ENCODE data around the gene NCAN.

Gene NCAN

GRCh38 chr19:19279062-19279612 lies 67.4 kb downstream of the NCAN start:
- DNase-seq (ENCODE audit: extremely low read depth in 1 of 2, low read depth in 1 of 2): no peak

GRCh38 chr19:19279853-19280252 lies 68.1 kb downstream of the NCAN start:
- no peak for DNase-seq (ENCODE audit: extremely low read depth in 1 of 2, low read depth in 1 of 2)

- no peak for DNase-seq (ENCODE audit: extremely low read depth in 1 of 2, low read depth in 1 of 2)
These were observed 68.8 kb downstream of the NCAN start for GRCh38 chr19:19280561-19280960.

DNA sequence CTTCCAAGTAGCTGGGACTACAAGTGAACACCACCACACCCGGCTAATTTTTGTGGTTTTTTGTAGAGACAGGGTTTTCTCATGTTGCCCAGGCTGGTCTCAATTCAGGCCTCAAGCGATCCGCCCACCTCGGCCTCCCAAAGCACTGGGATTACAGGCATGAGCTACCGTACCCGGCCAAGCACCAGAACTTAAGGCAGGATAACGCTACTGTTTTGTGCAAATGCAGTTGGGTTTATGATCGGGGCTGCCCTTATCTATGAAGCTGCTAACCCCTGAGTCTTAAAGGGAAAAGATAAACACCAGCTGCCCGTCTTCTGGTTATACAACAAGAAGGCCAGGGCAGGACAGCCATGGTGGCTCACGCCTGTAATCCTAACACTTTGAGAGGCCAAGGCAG lies 73.9 kb downstream of the NCAN start:
- no peak for DNase-seq (ENCODE audit: extremely low read depth in 1 of 2, low read depth in 1 of 2)

- no peak for DNase-seq (ENCODE audit: extremely low read depth in 1 of 2, low read depth in 1 of 2)
These were observed 80.8 kb downstream of the NCAN start for GRCh38 chr19:19292607-19293006.

DNA sequence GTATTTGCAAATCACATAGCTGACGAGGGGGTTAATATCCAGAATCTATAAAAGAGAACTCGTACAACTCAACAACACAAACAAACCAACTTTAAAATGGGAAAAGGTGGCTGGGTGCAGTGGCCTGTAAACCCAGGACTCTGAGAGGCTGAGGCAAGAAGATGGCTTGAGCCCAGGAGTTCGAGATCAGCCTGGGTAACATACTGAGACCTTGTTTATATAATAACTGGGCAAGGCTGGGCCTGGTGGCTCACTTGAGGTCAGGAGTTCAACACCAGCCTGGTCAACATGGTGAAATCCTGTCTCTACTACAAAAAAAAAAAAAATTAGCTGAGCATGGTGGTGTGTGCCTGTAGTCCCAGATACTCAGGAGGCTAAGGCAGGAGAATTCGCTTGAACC lies 83.2 kb downstream of the NCAN start:
- DNase-seq (ENCODE audit: extremely low read depth in 1 of 2, low read depth in 1 of 2): no peak

- no peak for DNase-seq (ENCODE audit: extremely low read depth in 1 of 2, low read depth in 1 of 2)
These were observed 85.4 kb downstream of the NCAN start for GRCh38 chr19:19296953-19297689.

DNA sequence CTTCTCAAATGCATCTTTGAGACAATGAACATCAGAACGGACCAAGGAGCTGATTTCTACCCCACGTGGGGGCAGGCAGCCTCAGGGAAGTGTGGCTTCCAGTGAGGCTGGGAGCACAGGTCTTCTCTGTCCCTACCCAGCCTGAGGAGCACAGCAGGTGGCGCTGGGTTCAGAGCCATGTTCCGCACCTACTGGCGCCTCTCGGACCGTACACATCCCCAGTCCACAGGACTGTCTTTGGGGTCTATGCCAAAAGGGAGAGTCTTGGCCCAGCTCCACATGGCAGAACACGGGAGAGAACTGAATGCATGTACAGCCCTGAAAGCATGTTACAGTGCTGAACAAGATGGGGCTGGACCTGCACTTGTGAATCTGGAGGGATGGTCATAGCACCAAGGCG lies 86.0 kb downstream of the NCAN start:
- no peak for DNase-seq (ENCODE audit: extremely low read depth in 1 of 2, low read depth in 1 of 2)

GRCh38 chr19:19300613-19301012 lies 88.9 kb downstream of the NCAN start:
- no peak for DNase-seq (ENCODE audit: extremely low read depth in 1 of 2, low read depth in 1 of 2)

Data from stimulated activated CD8-positive, alpha-beta memory T cell treated with anti-CD3 and anti-CD28 coated beads, Interleukin-7, amount 100 ng/mL, for 48 hours (primary cell).